Naive thymus-derived CD8-positive, alpha-beta T cell (primary cell): ENCODE measurements around the gene CFAP46. TPM values are rescaled to one million over a fixed set of nuclear protein-coding genes. Genes with fewer than 3 reads are reported as not detected.

ENCODE experiments used
- ATAC-seq, 2 donors: fragments of 150-1000 bp; cut with Tn5 transposase in 1 of 2; sonication (Bioruptor Pico), chemical (Tn5 transposase) in 1 of 2; 1 replicate in 1 of 2; 2 replicates in 1 of 2; pipeline ENCODE4 v1.10.0; 2021; ENCODE audit warnings: mild to moderate bottlenecking in 2 of 2, moderate library complexity in 2 of 2
- POLR2A ChIA-PET: fragments of 350-600 bp; sonication (Branson Sonifier 250); formaldehyde crosslinking; loops from one replicate; lab custom pipeline; 2021; ENCODE audit warnings: antibody characterized with exemption; lab: Charles Lee
- DNase-seq, 10 donors: peaks; one replicate each; pipeline versions ENCODE4 v3.0.0 to v3.0.0-alpha.2; 2020 to 2022
- H3K27ac Mint-ChIP-seq, 10 donors: one replicate each; pipeline ENCODE4 v1.8.0; 2020 to 2022; ENCODE audit warnings: mild to moderate bottlenecking in 10 of 10, mixed read lengths in 10 of 10, moderate library complexity in 4 of 10, inconsistent platforms in 1 of 10
- H3K27me3 Mint-ChIP-seq, 5 donors: one replicate each; pipeline ENCODE4 v1.8.0; 2021 to 2022; ENCODE audit warnings: mixed read lengths in 5 of 5
- H3K36me3 Mint-ChIP-seq, 3 donors: one replicate each; pipeline ENCODE4 v1.8.0; 2020 to 2022; ENCODE audit warnings: mixed read lengths in 3 of 3, mild to moderate bottlenecking in 2 of 3, inconsistent platforms in 1 of 3
- H3K4me1 Mint-ChIP-seq, 4 donors: one replicate each; pipeline ENCODE4 v1.8.0; 2021 to 2022; ENCODE audit warnings: mixed read lengths in 4 of 4
- H3K4me3 Mint-ChIP-seq, 10 donors: one replicate each; pipeline ENCODE4 v1.8.0; 2020 to 2022; ENCODE audit warnings: mild to moderate bottlenecking in 10 of 10, mixed read lengths in 10 of 10, moderate library complexity in 6 of 10, inconsistent platforms in 1 of 10
- H3K9me3 Mint-ChIP-seq, 9 donors: one replicate each; pipeline ENCODE4 v1.8.0; 2020 to 2022; ENCODE audit warnings: mixed read lengths in 9 of 9, mild to moderate bottlenecking in 3 of 9, inconsistent platforms in 1 of 9, moderate library complexity in 1 of 9
- polyA plus RNA-seq, 3 donors: library from polyadenylated mRNA; unstranded; fragments of 300-500 nt; fragmentation: Illumina TruSeq; gene quantifications; one replicate each; pipeline ENCODE4 v1.2.3, GENCODE V29; 2021
- total RNA-seq, 8 experiments: library from RNA in 2 of 8; stranded (reverse) in 2 of 8; gene quantifications; one replicate each; pipeline ENCODE4 v1.2.3 and lab custom pipeline; 2021 to 2026

The CFAP46 gene
- total and polyA plus RNA-seq, 5 experiments from 2014 or later, result not detected

DNA sequence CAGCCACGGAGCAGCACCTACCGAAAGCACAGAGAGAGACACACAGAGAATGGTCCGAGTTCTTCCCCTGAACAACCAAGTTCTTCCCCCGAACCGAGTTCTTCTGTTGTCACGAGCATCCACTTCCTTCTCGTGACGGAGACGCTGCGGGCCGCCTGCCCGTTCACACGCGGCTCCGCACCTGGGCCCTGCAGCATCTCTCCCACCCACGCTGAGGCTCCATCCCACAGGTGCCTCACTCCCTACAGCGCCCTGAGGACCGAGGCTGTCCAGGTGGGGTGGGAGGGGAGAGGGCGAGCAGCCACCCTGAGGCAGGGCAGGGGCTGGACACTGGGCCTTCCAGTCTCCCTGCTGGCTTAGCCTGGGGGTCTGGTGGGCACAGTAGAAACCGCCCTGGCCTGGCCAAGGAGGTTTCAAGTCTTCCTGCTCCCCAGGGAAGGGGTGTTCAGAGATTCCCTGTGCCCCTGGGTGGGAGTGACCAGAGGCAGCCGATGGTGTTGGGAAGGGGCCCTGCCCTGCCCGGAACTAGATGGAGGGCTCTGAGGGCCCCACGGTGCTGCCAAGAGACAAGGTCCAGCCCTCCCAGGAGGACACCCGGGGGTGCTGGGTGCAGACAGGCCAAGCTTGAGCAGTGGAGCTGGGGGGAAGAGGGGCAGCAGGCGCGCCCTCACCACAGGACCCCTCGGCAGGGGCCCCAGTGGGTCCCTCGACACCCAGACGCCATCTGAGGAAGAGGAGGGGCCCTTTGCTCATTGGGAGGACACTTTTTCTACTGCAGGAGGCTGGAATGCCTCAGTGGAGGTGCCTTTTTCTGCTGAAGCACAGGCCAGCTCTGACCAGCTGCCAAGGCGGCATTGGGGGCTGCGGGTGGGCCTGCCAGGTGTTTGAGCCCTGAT is 151.2 kb downstream of the CFAP46 start:
- Mint-ChIP-seq H3K27me3 (peaks cover 0 to 19% (median 8%) of the 10 kb centered on the region in 5 donors), H3K9me3 (no peaks in the 10 kb centered on the region), H3K27ac (peak overlapping the region in 1 of 10 donors; percentile 44), H3K36me3 (peaks cover 0 to 3% (median 0%) of the 10 kb centered on the region in 3 donors), H3K4me3 (no peak overlapping the region), H3K4me1 (no peaks in the 10 kb centered on the region)
- POLR2A ChIA-PET, result no interaction called here
- no peak for ATAC-seq
- DNase-seq, result no peak

DNA sequence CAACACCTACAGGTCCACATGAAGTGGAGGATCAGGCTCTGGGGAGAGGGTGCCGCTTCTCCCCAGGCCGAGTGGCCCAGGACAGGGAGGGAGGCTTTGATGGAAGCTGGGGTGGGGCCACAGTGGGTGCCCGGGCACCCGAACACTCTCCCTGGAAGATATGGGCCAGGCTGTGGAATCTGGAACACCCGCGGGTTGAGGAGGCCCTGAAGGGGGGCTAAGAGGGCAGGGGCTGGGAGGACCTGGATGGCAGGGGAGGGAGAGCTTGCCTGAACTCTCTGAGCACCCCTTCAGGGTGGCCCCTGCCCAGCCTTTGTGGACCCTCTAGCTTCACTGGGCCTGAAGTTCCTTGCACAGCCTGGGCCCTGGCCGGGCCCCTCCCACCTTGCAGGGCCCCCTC is 151.9 kb downstream of the CFAP46 start:
- ATAC-seq (no peak), DNase-seq (no peak)
- Mint-ChIP-seq H3K4me1 (no peaks in the 10 kb centered on the region), H3K27me3 (peaks cover 0 to 19% (median 8%) of the 10 kb centered on the region in 5 donors), H3K27ac (peak overlapping the region in 1 of 10 donors; percentile 44), H3K4me3 (no peak overlapping the region), H3K9me3 (no peaks in the 10 kb centered on the region), H3K36me3 (peaks cover 0 to 3% (median 0%) of the 10 kb centered on the region in 3 donors)
- POLR2A ChIA-PET, result no interaction called here

DNA sequence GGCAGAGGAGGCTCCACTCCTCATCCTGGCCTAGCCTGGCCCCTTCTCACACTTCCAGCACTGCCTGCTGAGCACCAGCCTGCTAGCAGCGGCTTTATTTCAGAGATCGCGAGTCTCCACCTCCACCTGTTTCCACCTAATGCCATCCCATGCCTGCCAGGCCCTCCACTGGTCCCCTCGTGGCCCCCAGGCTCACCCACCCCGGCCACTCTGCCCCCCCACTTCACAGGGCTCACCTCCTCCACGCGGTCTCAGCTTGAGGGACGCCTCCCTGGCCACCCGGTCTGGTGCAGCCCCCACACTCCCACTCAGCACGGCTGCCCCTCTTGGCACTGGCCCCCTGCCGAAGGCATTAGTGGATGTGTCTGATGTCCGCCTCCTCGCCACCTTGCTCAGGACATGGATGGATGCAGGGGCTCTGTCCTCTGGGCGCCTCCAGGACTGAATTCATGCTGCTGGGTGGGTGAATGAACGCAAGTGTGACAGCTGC is 152.7 kb downstream of the CFAP46 start:
- ATAC-seq (no peak), DNase-seq (no peak)
- Mint-ChIP-seq H3K27me3 (peaks cover 0 to 22% (median 8%) of the 10 kb centered on the region in 5 donors), H3K36me3 (peaks cover 0 to 3% (median 0%) of the 10 kb centered on the region in 3 donors), H3K4me3 (peak overlapping the region in 1 of 10 donors; percentile 34), H3K27ac (no peak overlapping the region), H3K9me3 (no peaks in the 10 kb centered on the region), H3K4me1 (no peaks in the 10 kb centered on the region)
- POLR2A ChIA-PET, result no interaction called here

DNA sequence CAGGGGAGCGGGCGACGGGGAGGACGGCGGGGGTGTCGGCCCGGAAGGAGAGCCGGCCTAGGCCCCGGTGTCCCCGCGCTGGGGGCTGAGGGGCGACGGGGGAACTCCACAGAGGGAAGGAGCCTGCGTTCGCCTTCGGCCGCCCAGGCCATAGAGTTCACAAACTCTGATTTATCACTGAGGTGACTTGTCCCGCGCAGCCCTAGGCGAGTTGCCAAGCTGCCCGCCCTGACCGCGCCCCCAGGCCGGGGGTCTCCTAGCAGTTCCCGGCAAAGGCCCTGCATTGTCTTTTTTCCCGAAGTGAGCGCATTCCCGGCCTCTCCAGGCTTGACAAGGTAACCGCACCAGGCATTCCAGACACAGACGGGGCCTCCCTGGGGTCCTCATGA is 153.5 kb downstream of the CFAP46 start:
- H3K27me3 Mint-ChIP-seq, result peaks cover 0 to 25% (median 8%) of the 10 kb centered on the region in 5 donors
- H3K4me1 Mint-ChIP-seq, result peaks cover 0 to 2% (median under 1%) of the 10 kb centered on the region in 4 donors
- no peaks in the 10 kb centered on the region for H3K9me3 Mint-ChIP-seq
- no peak overlapping the region for H3K27ac Mint-ChIP-seq
- DNase-seq (no peak), ATAC-seq (no peak)
- H3K4me3 Mint-ChIP-seq, result peak overlapping the region in 1 of 10 donors; percentile 5
- H3K36me3 Mint-ChIP-seq, result peaks cover 0 to 3% (median 0%) of the 10 kb centered on the region in 3 donors
- POLR2A ChIA-PET, result no interaction called here

DNA sequence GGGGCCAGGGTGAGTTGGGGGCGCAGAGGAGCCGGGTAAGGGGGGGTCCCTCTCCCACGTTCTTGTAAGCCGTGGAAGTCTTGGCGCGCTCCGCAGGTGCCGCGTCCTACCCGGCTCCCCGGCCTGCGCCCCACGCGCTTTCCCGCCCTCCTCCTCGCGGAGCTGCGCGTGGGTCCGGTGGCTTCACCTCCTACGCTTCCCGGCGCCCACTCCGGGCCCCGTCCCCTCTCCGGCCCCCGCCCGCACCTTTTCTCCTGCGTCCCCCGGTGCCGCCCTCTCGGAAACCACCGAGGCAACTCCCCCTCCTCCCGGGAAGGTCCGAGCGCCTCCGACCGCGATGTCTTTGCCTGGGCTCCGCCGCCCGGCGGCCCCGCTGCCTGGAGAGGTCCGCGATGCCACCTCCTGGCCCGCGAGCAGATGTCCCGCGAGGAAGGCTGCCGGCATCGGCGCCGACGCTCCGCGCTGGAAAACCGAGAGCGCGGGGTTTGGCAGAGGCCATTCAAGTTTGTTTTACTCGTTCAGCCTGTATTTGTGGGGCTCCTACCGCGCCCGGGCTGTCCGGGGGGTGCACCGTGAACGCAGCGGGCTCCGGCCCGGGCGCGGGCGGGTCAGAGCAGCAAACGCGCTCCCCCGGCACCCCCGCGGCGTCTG is 154.1 kb downstream of the CFAP46 start:
- DNase-seq (no peak), ATAC-seq (no peak)
- Mint-ChIP-seq H3K27me3 (peaks cover 3 to 28% (median 8%) of the 10 kb centered on the region in 5 donors), H3K9me3 (peaks cover 0 to 4% (median 0%) of the 10 kb centered on the region in 9 donors), H3K36me3 (peaks cover 4 to 7% (median 4%) of the 10 kb centered on the region in 3 donors), H3K4me3 (peak overlapping the region in 1 of 10 donors; percentile 22), H3K27ac (no peak overlapping the region), H3K4me1 (peaks cover 0 to 4% (median under 1%) of the 10 kb centered on the region in 4 donors)
- POLR2A ChIA-PET, result no interaction called here

DNA sequence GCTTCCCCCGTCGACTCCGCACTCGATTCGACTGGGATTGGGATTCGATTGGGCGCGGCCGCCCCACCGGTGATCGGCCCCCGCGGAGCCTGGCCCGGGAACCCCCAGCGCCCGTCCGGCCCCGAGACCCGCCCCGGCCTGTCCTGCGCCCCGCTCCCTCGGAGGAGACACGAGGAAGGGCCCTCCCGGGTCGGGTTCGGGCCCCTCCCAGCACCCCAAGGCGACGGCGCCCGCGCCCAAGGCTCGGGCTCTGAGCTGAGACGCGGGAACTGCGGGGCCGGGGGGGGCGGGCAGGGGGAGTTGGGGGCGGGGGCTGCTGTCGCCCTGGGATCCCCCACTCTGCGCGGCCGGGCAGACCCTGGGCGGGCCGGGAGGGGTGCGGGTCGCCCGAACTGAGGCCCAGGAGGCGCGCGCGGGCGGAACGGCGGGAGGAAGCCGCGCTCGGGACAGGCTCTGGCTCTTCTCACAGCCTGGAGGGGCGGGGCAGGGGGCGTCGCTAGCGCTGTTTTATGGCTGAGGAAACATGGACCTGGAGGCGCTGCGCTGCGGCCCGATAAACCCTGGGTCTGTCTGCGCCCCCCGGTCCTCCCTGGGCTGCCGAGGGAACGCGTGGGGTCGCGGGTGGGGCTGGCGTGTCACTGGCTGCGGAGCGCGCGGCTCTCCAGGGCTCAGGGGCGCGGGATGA is 154.7 kb downstream of the CFAP46 start:
- DNase-seq, result no peak
- H3K27me3 Mint-ChIP-seq, result peaks cover under 1 to 30% (median 4%) of the 10 kb centered on the region in 5 donors
- no peak overlapping the region for H3K4me3 Mint-ChIP-seq
- POLR2A ChIA-PET, result no interaction called here
- H3K27ac Mint-ChIP-seq, result no peak overlapping the region
- peaks cover 10 to 14% (median 11%) of the 10 kb centered on the region in 3 donors for H3K36me3 Mint-ChIP-seq
- peaks cover 0 to 6% (median 0%) of the 10 kb centered on the region in 9 donors for H3K9me3 Mint-ChIP-seq
- peaks cover 0 to 4% (median under 1%) of the 10 kb centered on the region in 4 donors for H3K4me1 Mint-ChIP-seq
- no peak for ATAC-seq

DNA sequence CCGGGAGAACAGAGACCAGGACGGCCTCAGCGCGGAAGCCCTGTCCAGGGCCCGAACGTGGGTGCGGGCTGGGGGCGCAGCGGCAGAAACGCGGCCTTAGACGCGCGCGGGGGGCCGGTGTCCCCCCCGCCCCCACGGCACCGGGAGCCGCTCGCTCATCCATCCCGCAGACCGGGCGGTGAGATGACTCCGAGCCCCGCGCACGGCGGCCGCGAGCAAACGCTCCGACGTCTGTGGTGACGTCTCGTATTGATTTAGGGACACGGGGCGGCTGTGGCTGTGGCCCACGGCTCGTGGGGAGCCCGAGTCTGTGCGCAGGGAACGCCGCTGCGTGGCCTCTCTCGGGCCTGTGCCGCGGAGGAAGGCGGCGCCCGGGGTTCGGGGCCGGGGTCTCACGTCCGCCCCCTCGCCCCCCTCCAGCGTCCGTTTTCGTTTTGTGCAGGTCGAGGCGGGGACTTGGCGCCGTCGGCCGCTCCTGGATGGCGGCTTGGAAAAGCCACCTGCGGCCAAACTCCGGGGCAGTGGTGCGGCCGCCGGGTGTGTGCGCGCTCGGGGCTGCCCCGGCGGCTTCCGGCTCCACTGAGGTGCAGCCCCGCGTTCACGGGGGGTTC is 155.4 kb downstream of the CFAP46 start:
- POLR2A ChIA-PET, result no interaction called here
- H3K4me3 Mint-ChIP-seq, result no peak overlapping the region
- peaks cover 11 to 20% (median 16%) of the 10 kb centered on the region in 3 donors for H3K36me3 Mint-ChIP-seq
- H3K4me1 Mint-ChIP-seq, result peaks cover 0 to 4% (median under 1%) of the 10 kb centered on the region in 4 donors
- no peak for ATAC-seq
- peaks cover 0 to 30% (median 4%) of the 10 kb centered on the region in 5 donors for H3K27me3 Mint-ChIP-seq
- DNase-seq, result no peak
- H3K9me3 Mint-ChIP-seq, result peaks cover 0 to 8% (median 0%) of the 10 kb centered on the region in 9 donors
- H3K27ac Mint-ChIP-seq, result no peak overlapping the region

DNA sequence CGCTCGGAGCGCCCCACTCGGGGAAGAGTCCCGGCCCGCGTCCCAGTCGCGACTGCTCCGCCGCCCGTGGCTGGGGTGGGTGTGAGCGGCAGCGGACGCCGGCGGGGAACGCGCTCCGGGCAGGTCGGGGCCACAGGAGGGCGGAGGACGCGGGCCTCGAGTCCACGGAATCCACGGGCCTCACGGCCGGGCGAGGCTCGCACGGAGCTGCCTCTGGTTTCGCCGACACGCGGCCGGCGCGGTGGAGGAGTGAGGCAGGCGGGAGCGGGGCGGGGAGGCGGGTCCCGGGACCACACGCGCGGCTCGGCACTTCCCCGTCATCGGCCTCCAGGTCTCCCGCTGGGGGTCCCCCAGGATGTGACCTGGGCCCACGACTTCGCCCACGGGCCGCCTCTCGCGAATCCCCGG is 155.9 kb downstream of the CFAP46 start:
- Mint-ChIP-seq H3K4me1 (peaks cover 0 to 4% (median under 1%) of the 10 kb centered on the region in 4 donors), H3K36me3 (peaks cover 15 to 25% (median 21%) of the 10 kb centered on the region in 3 donors), H3K9me3 (peaks cover 0 to 8% (median 0%) of the 10 kb centered on the region in 9 donors), H3K27ac (no peak overlapping the region), H3K27me3 (peaks cover 0 to 30% (median 4%) of the 10 kb centered on the region in 5 donors), H3K4me3 (peak overlapping the region in 1 of 10 donors; percentile 30)
- DNase-seq (no peak), ATAC-seq (no peak)
- POLR2A ChIA-PET, result no interaction called here

DNA sequence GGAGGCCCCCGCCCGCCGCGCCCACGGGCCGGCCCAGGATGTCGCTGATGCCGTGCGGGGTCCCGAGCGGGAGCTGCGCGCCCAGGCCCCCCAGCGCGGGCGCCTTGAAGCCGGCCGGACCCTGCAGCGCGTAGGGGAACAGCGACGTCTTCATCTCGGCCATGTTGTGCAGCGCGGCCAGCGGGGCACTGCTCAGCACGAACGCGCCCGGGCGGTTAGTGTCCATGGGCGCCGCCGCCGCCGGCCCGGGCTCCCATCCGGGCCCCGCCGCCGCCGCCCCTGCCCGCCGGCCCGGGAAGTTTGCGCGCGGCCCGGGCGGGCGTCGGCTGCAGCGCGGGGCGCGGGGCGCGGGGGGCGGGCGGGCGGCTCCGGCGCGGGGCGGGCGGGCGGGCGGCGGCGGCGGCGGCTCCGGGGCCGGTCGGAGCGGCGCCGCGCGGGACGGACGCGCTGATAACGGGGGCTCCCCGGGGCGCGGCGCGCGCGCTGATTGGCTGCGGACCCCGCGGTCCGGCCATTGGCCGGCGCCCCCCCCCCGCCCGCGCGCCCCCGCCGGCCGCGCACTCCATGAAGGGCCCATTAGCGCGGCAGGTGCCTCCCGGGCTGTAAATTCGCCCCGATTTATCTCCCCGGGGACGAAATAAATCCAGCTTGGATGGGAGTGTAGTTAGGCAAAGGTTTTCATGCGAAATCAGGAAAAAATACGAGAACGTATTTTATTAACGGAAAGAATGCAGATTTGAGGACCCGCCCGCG is 156.5 kb downstream of the CFAP46 start, which contains the start of gene NKX6-2:
TSS of gene NKX6-2 (minus strand) at position 425 of the 753 bp plus-strand sequence. CDS start at position 226, 199 bp downstream.
- Mint-ChIP-seq H3K4me3 (peak within 1 kb of the TSS in 2 of 10 donors; percentile 30 to 38), H3K36me3 (peaks cover 15 to 30% (median 26%) of the 10 kb centered on the region in 3 donors), H3K27ac (no peak within 1 kb of the TSS), H3K27me3 (peaks cover 0 to 29% (median 4%) of the 10 kb centered on the region in 5 donors), H3K4me1 (peaks cover 0 to 4% (median under 1%) of the 10 kb centered on the region in 4 donors), H3K9me3 (peaks cover 0 to 8% (median 0%) of the 10 kb centered on the region in 9 donors)
- DNase-seq (no peak), ATAC-seq (no peak)
- POLR2A ChIA-PET, result no interaction called here

DNA sequence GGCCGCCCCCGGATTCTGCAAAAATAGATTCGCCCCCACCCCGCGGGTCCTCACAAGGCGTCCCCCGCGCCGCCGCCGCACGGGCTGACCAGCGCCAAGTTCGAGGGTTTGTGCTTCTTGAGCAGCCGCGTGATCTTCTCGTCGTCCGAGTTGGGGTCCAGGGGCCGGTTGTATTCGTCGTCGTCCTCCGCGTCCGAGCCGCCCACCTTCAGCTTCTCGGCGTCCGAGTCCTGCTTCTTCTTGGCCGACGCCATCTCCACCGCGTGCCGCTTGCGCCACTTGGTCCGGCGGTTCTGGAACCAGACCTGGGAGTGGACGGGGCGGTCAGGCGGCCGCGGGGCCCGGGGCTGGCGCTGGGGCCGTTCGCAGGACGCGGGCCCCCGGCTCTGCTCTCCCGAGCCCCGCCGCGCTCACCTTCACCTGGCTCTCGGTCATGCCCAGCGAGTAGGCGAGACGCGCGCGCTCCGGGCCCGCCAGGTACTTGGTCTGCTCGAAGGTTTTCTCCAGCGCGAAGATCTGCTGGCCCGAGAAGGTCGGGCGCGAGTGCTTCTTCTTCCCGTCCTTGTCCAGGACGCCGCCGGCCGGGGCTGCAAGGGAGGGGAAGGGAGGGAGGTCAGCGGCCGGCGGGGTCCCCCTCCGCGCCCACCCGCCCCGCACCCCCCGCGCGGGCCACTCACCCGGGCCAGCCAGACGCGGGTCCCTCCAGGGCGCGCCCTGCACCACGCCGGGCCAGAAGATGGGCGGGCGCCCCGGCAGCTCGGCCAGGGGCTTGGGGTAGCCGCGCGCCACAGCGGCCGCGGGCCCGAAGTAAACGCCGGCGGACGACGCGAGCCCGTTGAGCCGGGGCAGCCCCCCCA is 157.3 kb downstream of the CFAP46 start:
- H3K27me3 Mint-ChIP-seq, result peaks cover 0 to 21% (median 4%) of the 10 kb centered on the region in 5 donors
- no peak for ATAC-seq
- H3K9me3 Mint-ChIP-seq, result peaks cover 0 to 8% (median 0%) of the 10 kb centered on the region in 9 donors

More for the DNA sequence above, 157.3 kb downstream of the CFAP46 start:
- POLR2A ChIA-PET, result no interaction called here
- H3K36me3 Mint-ChIP-seq, result peaks cover 15 to 37% (median 30%) of the 10 kb centered on the region in 3 donors
- H3K27ac Mint-ChIP-seq, result no peak overlapping the region
- no peak overlapping the region for H3K4me3 Mint-ChIP-seq
- peaks cover 0 to 4% (median under 1%) of the 10 kb centered on the region in 4 donors for H3K4me1 Mint-ChIP-seq
- DNase-seq, result no peak
